ENCODE data around the gene CTSF.

DNA sequence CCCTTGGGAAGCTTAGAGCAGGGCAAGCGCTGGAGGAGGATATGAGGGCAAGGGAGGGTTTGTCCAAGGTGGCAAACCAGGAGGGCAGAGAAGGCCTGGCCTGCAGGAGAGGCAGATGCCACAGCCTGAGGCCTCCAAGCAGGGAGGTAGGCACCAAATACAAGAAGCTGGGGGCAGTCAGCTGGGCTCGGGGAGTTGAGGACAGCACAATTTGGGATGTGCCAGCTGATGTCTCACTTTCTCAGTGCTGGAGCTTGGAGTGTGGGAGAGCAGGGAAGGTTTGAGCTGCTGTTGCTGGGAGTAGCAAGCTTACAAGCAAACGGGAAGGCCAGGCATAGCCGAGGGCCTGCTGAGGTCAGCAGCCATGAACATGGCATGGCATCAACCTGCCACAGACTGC lies 26.5 kb downstream of the CTSF start:
- TF ChIP-seq, protein P1, sequence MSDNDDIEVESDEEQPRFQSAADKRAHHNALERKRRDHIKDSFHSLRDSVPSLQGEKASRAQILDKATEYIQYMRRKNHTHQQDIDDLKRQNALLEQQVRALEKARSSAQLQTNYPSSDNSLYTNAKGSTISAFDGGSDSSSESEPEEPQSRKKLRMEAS (IDR thresholded peaks at IDR 0.05): no peak
- TF ChIP-seq RAD21 (IDR thresholded peaks at IDR 0.05; ENCODE audit: low read depth): no peak
- TF ChIP-seq, protein P2, sequence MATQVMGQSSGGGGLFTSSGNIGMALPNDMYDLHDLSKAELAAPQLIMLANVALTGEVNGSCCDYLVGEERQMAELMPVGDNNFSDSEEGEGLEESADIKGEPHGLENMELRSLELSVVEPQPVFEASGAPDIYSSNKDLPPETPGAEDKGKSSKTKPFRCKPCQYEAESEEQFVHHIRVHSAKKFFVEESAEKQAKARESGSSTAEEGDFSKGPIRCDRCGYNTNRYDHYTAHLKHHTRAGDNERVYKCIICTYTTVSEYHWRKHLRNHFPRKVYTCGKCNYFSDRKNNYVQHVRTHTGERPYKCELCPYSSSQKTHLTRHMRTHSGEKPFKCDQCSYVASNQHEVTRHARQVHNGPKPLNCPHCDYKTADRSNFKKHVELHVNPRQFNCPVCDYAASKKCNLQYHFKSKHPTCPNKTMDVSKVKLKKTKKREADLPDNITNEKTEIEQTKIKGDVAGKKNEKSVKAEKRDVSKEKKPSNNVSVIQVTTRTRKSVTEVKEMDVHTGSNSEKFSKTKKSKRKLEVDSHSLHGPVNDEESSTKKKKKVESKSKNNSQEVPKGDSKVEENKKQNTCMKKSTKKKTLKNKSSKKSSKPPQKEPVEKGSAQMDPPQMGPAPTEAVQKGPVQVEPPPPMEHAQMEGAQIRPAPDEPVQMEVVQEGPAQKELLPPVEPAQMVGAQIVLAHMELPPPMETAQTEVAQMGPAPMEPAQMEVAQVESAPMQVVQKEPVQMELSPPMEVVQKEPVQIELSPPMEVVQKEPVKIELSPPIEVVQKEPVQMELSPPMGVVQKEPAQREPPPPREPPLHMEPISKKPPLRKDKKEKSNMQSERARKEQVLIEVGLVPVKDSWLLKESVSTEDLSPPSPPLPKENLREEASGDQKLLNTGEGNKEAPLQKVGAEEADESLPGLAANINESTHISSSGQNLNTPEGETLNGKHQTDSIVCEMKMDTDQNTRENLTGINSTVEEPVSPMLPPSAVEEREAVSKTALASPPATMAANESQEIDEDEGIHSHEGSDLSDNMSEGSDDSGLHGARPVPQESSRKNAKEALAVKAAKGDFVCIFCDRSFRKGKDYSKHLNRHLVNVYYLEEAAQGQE (IDR thresholded peaks at IDR 0.05; ENCODE audit: low read depth): no peak
- TF ChIP-seq EP300 (IDR thresholded peaks at IDR 0.05; ENCODE audit: borderline replicate concordance): no peak
- TF ChIP-seq TCF12 (IDR thresholded peaks at IDR 0.05; ENCODE audit: low read depth): no peak
- no peak for TF ChIP-seq EGR1 (IDR thresholded peaks at IDR 0.05)
- no peak for TF ChIP-seq TAF1 (IDR thresholded peaks at IDR 0.05; ENCODE audit: low read depth)
- no peak for TF ChIP-seq CREB1 (IDR thresholded peaks at IDR 0.05; ENCODE audit: low read depth)
- no peak for TF ChIP-seq FOXM1 (IDR thresholded peaks at IDR 0.05; ENCODE audit: borderline replicate concordance, low read depth)
- no peak for TF ChIP-seq ZBTB7A (IDR thresholded peaks at IDR 0.05; ENCODE audit: low read depth)
- TF ChIP-seq, protein P3, sequence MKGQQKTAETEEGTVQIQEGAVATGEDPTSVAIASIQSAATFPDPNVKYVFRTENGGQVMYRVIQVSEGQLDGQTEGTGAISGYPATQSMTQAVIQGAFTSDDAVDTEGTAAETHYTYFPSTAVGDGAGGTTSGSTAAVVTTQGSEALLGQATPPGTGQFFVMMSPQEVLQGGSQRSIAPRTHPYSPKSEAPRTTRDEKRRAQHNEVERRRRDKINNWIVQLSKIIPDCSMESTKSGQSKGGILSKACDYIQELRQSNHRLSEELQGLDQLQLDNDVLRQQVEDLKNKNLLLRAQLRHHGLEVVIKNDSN (IDR thresholded peaks at IDR 0.05): no peak
- no peak for TF ChIP-seq TEAD4 (IDR thresholded peaks at IDR 0.05)
- no peak for TF ChIP-seq YY1 (IDR thresholded peaks at IDR 0.05; ENCODE audit: low read depth)
- TF ChIP-seq CEBPB (IDR thresholded peaks at IDR 0.05): no peak
